T-helper 2 cell treated with Interferon-gamma antibody and Interleukin-4, amounts not matched to agents 100 ng/mL and 5 ng/mL, for 36 hours (primary cell): ENCODE measurements around the gene GBX2. TPM values are rescaled to one million over a fixed set of nuclear protein-coding genes. Genes with fewer than 3 reads are reported as not detected.

Experiments
- intact Hi-C: fragments of 100-400 bp; cut with micrococcal nuclease; formaldehyde crosslinking; loops from one replicate; pipeline ENCODE4 v1.15.1; 2023
- total RNA-seq: library from RNA; stranded (reverse); gene quantifications from 2 replicates; pipeline ENCODE4 v1.2.3, GENCODE V29; 2022

Gene GBX2
- not detected in 2 replicates for total RNA-seq

GRCh38 chr2:236168110-236169080 is at the start of gene GBX2:
Gene GBX2 (minus strand): TSS chr2:236168386. CDS start chr2:236167971, 415 bp downstream.
- intact Hi-C loops: no loop called here

GRCh38 chr2:236217926-236218325 is 49.7 kb upstream of the GBX2 start:
- intact Hi-C loops: no loop called here

- intact Hi-C loops: no loop called here
Measured at GRCh38 chr2:236216711-236217110, 48.5 kb upstream of the GBX2 start.

GRCh38 chr2:236215761-236216333 is 47.7 kb upstream of the GBX2 start:
- intact Hi-C loops: no loop called here

GRCh38 chr2:236215196-236215595 is 47.0 kb upstream of the GBX2 start:
- intact Hi-C loops: no loop called here

- intact Hi-C loops: no loop called here
Measured at GRCh38 chr2:236214376-236214995, 46.3 kb upstream of the GBX2 start.

- intact Hi-C loops: no loop called here
Measured at GRCh38 chr2:236211296-236211695, 43.1 kb upstream of the GBX2 start.

GRCh38 chr2:236210536-236210935 is 42.4 kb upstream of the GBX2 start:
- intact Hi-C loops: no loop called here

- intact Hi-C loops: no loop called here
Measured at GRCh38 chr2:236209996-236210395, 41.8 kb upstream of the GBX2 start.

- intact Hi-C loops: no loop called here
Measured at GRCh38 chr2:236209535-236209934, 41.3 kb upstream of the GBX2 start.

GRCh38 chr2:236208019-236208926 is 40.1 kb upstream of the GBX2 start:
- intact Hi-C loops: no loop called here

GRCh38 chr2:236207472-236207871 is 39.3 kb upstream of the GBX2 start:
- intact Hi-C loops: no loop called here

GRCh38 chr2:236205867-236206645 is 37.9 kb upstream of the GBX2 start:
- intact Hi-C loops: no loop called here

GRCh38 chr2:236204953-236205352 is 36.8 kb upstream of the GBX2 start:
- intact Hi-C loops: no loop called here

GRCh38 chr2:236200378-236200777 is 32.2 kb upstream of the GBX2 start:
- intact Hi-C loops: no loop called here

GRCh38 chr2:236196366-236196765 is 28.2 kb upstream of the GBX2 start:
- intact Hi-C loops: no loop called here

- intact Hi-C loops: no loop called here
Measured at GRCh38 chr2:236195726-236196125, 27.5 kb upstream of the GBX2 start.

GRCh38 chr2:236194786-236195185 is 26.6 kb upstream of the GBX2 start:
- intact Hi-C loops: no loop called here

GRCh38 chr2:236193026-236193425 is 24.8 kb upstream of the GBX2 start:
- intact Hi-C loops: no loop called here

- intact Hi-C loops: no loop called here
Measured at GRCh38 chr2:236190674-236191073, 22.5 kb upstream of the GBX2 start.
